PC-9 (cell line): ENCODE results near the gene NR6A1. TPM values are rescaled to one million over a fixed set of nuclear protein-coding genes. Genes with fewer than 3 reads are reported as not detected.

Experiments
- BruUV-seq: library from RNA; stranded (reverse); fragments of 400-500 nt; replicated peaks from 2 replicates; lab custom pipeline; 2021; lab: Mats Ljungman, UMichigan
- CTCF ChIA-PET: fragments of 300-600 bp; sonication (Branson Sonifier 250); formaldehyde crosslinking; loops from one replicate; lab custom pipeline; 2022; ENCODE audit warnings: antibody characterized with exemption; lab: Charles Lee
- POLR2A ChIA-PET: fragments of 300-600 bp; sonication (Branson Sonifier 250); formaldehyde crosslinking; loops from one replicate; lab custom pipeline; 2022; ENCODE audit warnings: antibody characterized with exemption; ENCODE audit not compliant: unreplicated experiment; lab: Charles Lee
- DNase-seq, 2 experiments: peaks; one replicate each; pipeline versions ENCODE4 v3.0.0 to v3.0.0-alpha.2; 2015 to 2022; ENCODE audit warnings: mixed read lengths in 1 of 2
- H2AFZ ChIP-seq: fragments of 200-600 bp; sonication (generic); 2 replicates; pipeline ENCODE4 v1.8.1; 2017; ENCODE audit warnings: antibody characterized with exemption
- H3F3A ChIP-seq: fragments of 200-600 bp; sonication (generic); 2 replicates; pipeline ENCODE4 v1.8.1; 2017; ENCODE audit warnings: antibody characterized with exemption, mild to moderate bottlenecking, low read depth; ENCODE audit not compliant: insufficient read depth
- H3K27ac ChIP-seq: fragments of 200-600 bp; sonication (generic); 2 replicates; pipeline ENCODE4 v1.6.1; 2016; ENCODE audit warnings: mixed run types
- H3K27me3 ChIP-seq: fragments of 200-600 bp; sonication (generic); 2 replicates; pipeline ENCODE4 v1.6.1; 2016; ENCODE audit warnings: low read depth, mixed run types; ENCODE audit not compliant: insufficient read depth
- H3K36me3 ChIP-seq: fragments of 200-600 bp; sonication (generic); 2 replicates; pipeline ENCODE4 v1.6.1; 2016; ENCODE audit warnings: low read depth, mixed run types
- H3K4me1 ChIP-seq: fragments of 200-600 bp; sonication (generic); replicated peaks from 2 replicates; pipeline ENCODE4 v1.6.1; 2016; ENCODE audit warnings: mixed run types; ENCODE audit not compliant: insufficient read depth
- H3K4me2 ChIP-seq: fragments of 200-600 bp; sonication (generic); 2 replicates; pipeline ENCODE4 v1.6.1; 2017; ENCODE audit warnings: mixed run types
- H3K4me3 ChIP-seq: fragments of 200-600 bp; sonication (generic); 2 replicates; pipeline ENCODE4 v1.6.1; 2016; ENCODE audit warnings: mixed run types
- H3K79me2 ChIP-seq: fragments of 200-600 bp; sonication (generic); 2 replicates; pipeline ENCODE4 v1.6.1; 2017; ENCODE audit warnings: low read depth, mixed run types
- H3K9me2 ChIP-seq: fragments of 200-600 bp; sonication (generic); 2 replicates; pipeline ENCODE4 v1.8.1; 2017; ENCODE audit warnings: mild to moderate bottlenecking; ENCODE audit not compliant: insufficient read depth
- H3K9me3 ChIP-seq: fragments of 200-600 bp; sonication (generic); 2 replicates; pipeline ENCODE4 v1.8.1; 2016; ENCODE audit warnings: low read depth; ENCODE audit not compliant: insufficient read depth
- H4K20me1 ChIP-seq: fragments of 200-600 bp; sonication (generic); 2 replicates; pipeline ENCODE4 v1.8.1; 2017; ENCODE audit not compliant: insufficient read depth
- EZH2 ChIP-seq: fragments of 200-600 bp; sonication (generic); IDR thresholded peaks from 2 replicates; pipeline ENCODE4 v1.8.0; 2017; ENCODE audit warnings: antibody characterized with exemption, low read depth
- intact Hi-C: fragments of 100-400 bp; cut with micrococcal nuclease; formaldehyde crosslinking; loops from one replicate; pipeline ENCODE4 v1.10.0; 2022; ENCODE audit not compliant: unreplicated experiment
- total RNA-seq: library from RNA; stranded (reverse); gene quantifications from 2 replicates; pipeline ENCODE4 v1.2.3, GENCODE V29; 2021
- TF ChIP-seq, protein P1 (sequence below): fragments of 200-600 bp; sonication (generic); conservative IDR thresholded peaks from 2 replicates; pipeline ENCODE4 v1.6.1; 2017; ENCODE audit warnings: mixed run types, antibody characterized with exemption, mild to moderate bottlenecking, moderate library complexity

The NR6A1 gene
- total RNA-seq, 1 experiment from 2014 or later = 13.0 TPM

DNA sequence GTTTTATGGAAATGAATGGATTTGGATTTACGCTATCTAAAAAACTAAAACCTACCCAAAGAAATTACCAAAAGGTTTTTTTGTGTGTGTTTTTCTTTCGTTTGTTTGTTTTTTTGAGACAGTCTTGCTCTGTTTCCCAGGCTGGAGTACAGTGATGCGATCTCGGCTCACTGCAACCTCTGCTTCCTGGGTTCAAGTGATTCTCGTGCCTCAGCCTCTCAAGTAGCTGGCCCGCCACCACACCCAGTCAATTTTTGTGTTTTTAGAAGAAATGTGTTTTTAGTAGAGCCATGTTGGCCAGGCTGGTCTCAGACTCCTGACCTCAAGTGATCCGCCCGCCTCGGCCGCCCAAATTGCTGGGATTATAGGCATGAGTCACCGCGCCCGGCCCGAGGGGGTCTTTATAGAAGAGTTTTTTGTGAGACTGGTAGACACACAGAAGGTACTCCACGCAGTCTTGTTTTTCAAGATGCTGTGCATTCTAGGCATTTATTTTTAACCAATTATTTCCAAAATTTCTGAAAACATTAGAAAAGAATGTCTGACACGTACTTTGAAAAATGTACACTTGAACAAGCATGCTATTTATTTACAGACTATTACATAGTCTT is 75.7 kb downstream of the NR6A1 start:
- Histone ChIP-seq H3K79me2 (peaks cover 72% of the 10 kb centered on the region), H3K4me2 (peak overlapping the region; percentile 86), H3K27ac (peak overlapping the region; percentile 81)

GRCh38 chr9:124694414-124695279 is 76.5 kb downstream of the NR6A1 start:
- BruUV-seq = no TSS peak
- peaks cover 58% of the 10 kb centered on the region for H3K4me1 ChIP-seq
- peak overlapping the region; percentile 86 for H3K4me2 ChIP-seq
- peak in 1 of 2 experiments; percentile 74 for DNase-seq
- H3K4me3 ChIP-seq = peak overlapping the region; percentile 33; the same call in 1 of the 2 replicates
- TF ChIP-seq, protein P1, sequence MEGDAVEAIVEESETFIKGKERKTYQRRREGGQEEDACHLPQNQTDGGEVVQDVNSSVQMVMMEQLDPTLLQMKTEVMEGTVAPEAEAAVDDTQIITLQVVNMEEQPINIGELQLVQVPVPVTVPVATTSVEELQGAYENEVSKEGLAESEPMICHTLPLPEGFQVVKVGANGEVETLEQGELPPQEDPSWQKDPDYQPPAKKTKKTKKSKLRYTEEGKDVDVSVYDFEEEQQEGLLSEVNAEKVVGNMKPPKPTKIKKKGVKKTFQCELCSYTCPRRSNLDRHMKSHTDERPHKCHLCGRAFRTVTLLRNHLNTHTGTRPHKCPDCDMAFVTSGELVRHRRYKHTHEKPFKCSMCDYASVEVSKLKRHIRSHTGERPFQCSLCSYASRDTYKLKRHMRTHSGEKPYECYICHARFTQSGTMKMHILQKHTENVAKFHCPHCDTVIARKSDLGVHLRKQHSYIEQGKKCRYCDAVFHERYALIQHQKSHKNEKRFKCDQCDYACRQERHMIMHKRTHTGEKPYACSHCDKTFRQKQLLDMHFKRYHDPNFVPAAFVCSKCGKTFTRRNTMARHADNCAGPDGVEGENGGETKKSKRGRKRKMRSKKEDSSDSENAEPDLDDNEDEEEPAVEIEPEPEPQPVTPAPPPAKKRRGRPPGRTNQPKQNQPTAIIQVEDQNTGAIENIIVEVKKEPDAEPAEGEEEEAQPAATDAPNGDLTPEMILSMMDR = no peak
- TF ChIP-seq EZH2 = no peak
- CTCF ChIA-PET = interaction anchor here (0.5 to 1.0 kb wide), 3 partner anchors 29 to 77 kb away, joined by 3 read pairs; no protein-coding TSS in a partner anchor
- intact Hi-C loops = no loop called here
- peak overlapping the region; percentile 68; the same call in 1 of the 2 replicates for H2AFZ ChIP-seq
- H3K9me2 ChIP-seq = no peaks in the 10 kb centered on the region
- POLR2A ChIA-PET = interaction anchor here (0.6 to 0.7 kb wide), 2 partner anchors 76 to 118 kb away, joined by 4 to 6 read pairs; no protein-coding TSS in a partner anchor
- peaks cover 51% of the 10 kb centered on the region for H3F3A ChIP-seq
- no peaks in the 10 kb centered on the region for H4K20me1 ChIP-seq
- H3K27ac ChIP-seq = peak overlapping the region; percentile 81
- H3K79me2 ChIP-seq = peaks cover 69% of the 10 kb centered on the region
- no peaks in the 10 kb centered on the region for H3K9me3 ChIP-seq
- H3K36me3 ChIP-seq = 0 out of 2 replicates have a peak, but pooled peaks cover 8% of the 10 kb centered on the region
- H3K27me3 ChIP-seq = no peaks in the 10 kb centered on the region

More for the DNA sequence above, 75.7 kb downstream of the NR6A1 start:
- H2AFZ ChIP-seq = peak overlapping the region; percentile 68; the same call in 1 of the 2 replicates
- no peaks in the 10 kb centered on the region for H4K20me1 ChIP-seq
- peaks cover 58% of the 10 kb centered on the region for H3K4me1 ChIP-seq
- no peak for TF ChIP-seq EZH2
- TF ChIP-seq, protein P1 = no peak
- H3K27me3 ChIP-seq = no peaks in the 10 kb centered on the region
- no peaks in the 10 kb centered on the region for H3K9me3 ChIP-seq
- peaks cover 51% of the 10 kb centered on the region for H3F3A ChIP-seq
- 0 out of 2 replicates have a peak, but pooled peaks cover 8% of the 10 kb centered on the region for H3K36me3 ChIP-seq
- intact Hi-C loops = no loop called here
- ChIA-PET POLR2A (interaction anchor here (0.7 kb wide), 1 partner anchor 77 kb away, joined by 6 read pairs; no protein-coding TSS in a partner anchor), CTCF (interaction anchor here (1.0 kb wide), 1 partner anchor 78 kb away, joined by 3 read pairs; no protein-coding TSS in a partner anchor)
- H3K9me2 ChIP-seq = no peaks in the 10 kb centered on the region
- peak overlapping the region; percentile 33; the same call in 1 of the 2 replicates for H3K4me3 ChIP-seq
- DNase-seq = peak; percentile 69 to 78
- TSS peak; percentile 32 for BruUV-seq

GRCh38 chr9:124693403-124693802 is 77.7 kb downstream of the NR6A1 start:
- H3K27me3 ChIP-seq = no peaks in the 10 kb centered on the region
- intact Hi-C loops = no loop called here
- no peaks in the 10 kb centered on the region for H3K9me3 ChIP-seq
- no TSS peak for BruUV-seq
- TF ChIP-seq, protein P1 = no peak
- TF ChIP-seq EZH2 = no peak
- H3K36me3 ChIP-seq = 0 out of 2 replicates have a peak, but pooled peaks cover 3% of the 10 kb centered on the region
- H3K79me2 ChIP-seq = peaks cover 60% of the 10 kb centered on the region
- H3K4me1 ChIP-seq = peaks cover 56% of the 10 kb centered on the region
- H3F3A ChIP-seq = peaks cover 52% of the 10 kb centered on the region
- no peak overlapping the region for H2AFZ ChIP-seq
- no peaks in the 10 kb centered on the region for H4K20me1 ChIP-seq
- peak overlapping the region; percentile 4; the same call in 1 of the 2 replicates for H3K27ac ChIP-seq
- H3K4me2 ChIP-seq = no peak overlapping the region
- no peak for DNase-seq
- no peaks in the 10 kb centered on the region for H3K9me2 ChIP-seq
- ChIA-PET POLR2A (interaction anchor here (0.6 kb wide), 1 partner anchor 35 kb away, joined by 3 read pairs; no protein-coding TSS in a partner anchor), CTCF (interaction anchor here (0.6 kb wide), 1 partner anchor 576 kb away, joined by 4 read pairs; no protein-coding TSS in a partner anchor)
- no peak overlapping the region for H3K4me3 ChIP-seq
